Measurements from ENCODE around the gene OTOP2.

DNA sequence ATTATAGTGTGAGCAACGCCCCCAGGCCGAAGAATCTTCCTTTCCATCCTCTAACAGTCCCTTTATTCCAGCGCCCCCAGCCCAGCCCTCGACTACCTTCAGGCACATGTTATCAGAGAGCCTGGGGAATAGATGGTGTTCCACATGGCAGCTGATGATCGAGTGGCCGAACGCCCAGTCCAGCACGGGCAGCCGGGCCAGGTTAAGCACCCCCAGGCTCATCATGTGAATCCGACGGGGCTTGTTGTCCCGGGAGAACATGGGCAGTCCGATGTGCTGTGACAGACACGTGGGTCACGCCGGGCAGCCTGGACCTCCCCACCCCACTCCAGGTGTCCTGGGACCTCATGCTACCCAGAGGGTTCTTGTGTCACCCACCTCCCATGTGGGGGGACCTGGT lies 44.8 kb upstream of the OTOP2 start:
- TF ChIP-seq, protein P1, sequence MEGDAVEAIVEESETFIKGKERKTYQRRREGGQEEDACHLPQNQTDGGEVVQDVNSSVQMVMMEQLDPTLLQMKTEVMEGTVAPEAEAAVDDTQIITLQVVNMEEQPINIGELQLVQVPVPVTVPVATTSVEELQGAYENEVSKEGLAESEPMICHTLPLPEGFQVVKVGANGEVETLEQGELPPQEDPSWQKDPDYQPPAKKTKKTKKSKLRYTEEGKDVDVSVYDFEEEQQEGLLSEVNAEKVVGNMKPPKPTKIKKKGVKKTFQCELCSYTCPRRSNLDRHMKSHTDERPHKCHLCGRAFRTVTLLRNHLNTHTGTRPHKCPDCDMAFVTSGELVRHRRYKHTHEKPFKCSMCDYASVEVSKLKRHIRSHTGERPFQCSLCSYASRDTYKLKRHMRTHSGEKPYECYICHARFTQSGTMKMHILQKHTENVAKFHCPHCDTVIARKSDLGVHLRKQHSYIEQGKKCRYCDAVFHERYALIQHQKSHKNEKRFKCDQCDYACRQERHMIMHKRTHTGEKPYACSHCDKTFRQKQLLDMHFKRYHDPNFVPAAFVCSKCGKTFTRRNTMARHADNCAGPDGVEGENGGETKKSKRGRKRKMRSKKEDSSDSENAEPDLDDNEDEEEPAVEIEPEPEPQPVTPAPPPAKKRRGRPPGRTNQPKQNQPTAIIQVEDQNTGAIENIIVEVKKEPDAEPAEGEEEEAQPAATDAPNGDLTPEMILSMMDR (IDR thresholded peaks at IDR 0.05) = no peak
- TF ChIP-seq POLR2AphosphoS5 (IDR thresholded peaks at IDR 0.05) (no peak), POLR2A (IDR thresholded peaks at IDR 0.05) (no peak)
